WTC11 (cell line): Measurements from ENCODE around the gene YAP1.

Experiments used
- CBFB ChIP-seq: sonication (generic); formaldehyde crosslinking; IDR thresholded peaks from 2 replicates; pipeline ENCODE4 v1.8.1; 2022; ENCODE audit warnings: mild to moderate bottlenecking, low read depth, missing genetic modification reagents
- CTCF ChIP-seq: fragments of 200-600 bp; IDR thresholded peaks from 2 replicates; pipeline ENCODE4 v1.8.0; 2022; ENCODE audit warnings: antibody characterized with exemption
- MAX ChIP-seq: sonication (generic); formaldehyde crosslinking; IDR thresholded peaks from 2 replicates; pipeline ENCODE4 v1.8.0; 2022; ENCODE audit warnings: mild to moderate bottlenecking, missing genetic modification reagents
- SP1 ChIP-seq: sonication (generic); formaldehyde crosslinking; conservative IDR thresholded peaks from 2 replicates; pipeline ENCODE4 v1.8.1; 2022; ENCODE audit warnings: missing genetic modification reagents

GRCh38 chr11:102085864-102086551 is 24.2 kb upstream of the YAP1 start:
- TF ChIP-seq MAX (CRISPR knock-in tag) (no peak), CBFB (no peak), CTCF (no peak), SP1 (no peak)
